ENCODE data around the gene VIM.
"Not testable (repeated sequence)": the region's sequence is repeated elsewhere in the genome, so short reads cannot be mapped to it uniquely, and the experiment has no call there.

VIM gene

GRCh38 chr10:17232276-17232960 is 4.4 kb downstream of the VIM start:
- no peak for DNase-seq (ENCODE audit: low spot score)

DNA sequence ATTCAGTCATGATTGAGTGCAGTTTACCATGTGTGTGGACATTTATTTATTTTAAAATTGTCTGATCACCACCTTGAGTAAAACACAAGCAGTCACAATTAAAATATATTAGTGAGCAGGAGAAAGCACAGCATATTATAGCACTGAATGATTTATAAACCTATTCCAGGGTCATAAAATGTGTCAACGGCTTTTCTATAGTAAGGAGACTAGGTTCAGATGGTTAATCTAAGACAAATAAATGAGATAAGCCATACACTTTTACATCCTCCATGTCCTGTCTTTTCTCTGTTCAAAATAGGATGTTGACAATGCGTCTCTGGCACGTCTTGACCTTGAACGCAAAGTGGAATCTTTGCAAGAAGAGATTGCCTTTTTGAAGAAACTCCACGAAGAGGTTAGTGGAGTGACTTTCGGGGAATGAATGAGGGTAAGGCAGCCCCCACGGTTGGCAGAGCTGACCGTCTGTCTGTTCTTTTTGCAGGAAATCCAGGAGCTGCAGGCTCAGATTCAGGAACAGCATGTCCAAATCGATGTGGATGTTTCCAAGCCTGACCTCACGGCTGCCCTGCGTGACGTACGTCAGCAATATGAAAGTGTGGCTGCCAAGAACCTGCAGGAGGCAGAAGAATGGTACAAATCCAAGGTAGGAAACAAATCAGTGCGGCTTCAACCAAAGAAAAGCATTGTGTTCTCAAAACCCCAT is 5.4 kb downstream of the VIM start:
- DNase-seq (ENCODE audit: low spot score) = no peak

- DNase-seq (ENCODE audit: low spot score) = no peak
Observed at GRCh38 chr10:17234431-17234945, 6.4 kb downstream of the VIM start.

DNA sequence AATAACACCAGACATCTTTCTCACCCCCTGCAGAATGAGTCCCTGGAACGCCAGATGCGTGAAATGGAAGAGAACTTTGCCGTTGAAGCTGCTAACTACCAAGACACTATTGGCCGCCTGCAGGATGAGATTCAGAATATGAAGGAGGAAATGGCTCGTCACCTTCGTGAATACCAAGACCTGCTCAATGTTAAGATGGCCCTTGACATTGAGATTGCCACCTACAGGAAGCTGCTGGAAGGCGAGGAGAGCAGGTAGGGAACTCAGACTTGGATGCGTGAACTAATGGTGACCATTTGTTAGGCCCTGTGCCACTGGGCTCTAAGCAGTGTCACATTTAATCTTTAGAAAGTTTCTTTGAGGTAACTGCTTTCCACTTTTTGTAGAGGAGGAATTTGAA is 7.1 kb downstream of the VIM start:
- DNase-seq (ENCODE audit: low spot score) = no peak

DNA sequence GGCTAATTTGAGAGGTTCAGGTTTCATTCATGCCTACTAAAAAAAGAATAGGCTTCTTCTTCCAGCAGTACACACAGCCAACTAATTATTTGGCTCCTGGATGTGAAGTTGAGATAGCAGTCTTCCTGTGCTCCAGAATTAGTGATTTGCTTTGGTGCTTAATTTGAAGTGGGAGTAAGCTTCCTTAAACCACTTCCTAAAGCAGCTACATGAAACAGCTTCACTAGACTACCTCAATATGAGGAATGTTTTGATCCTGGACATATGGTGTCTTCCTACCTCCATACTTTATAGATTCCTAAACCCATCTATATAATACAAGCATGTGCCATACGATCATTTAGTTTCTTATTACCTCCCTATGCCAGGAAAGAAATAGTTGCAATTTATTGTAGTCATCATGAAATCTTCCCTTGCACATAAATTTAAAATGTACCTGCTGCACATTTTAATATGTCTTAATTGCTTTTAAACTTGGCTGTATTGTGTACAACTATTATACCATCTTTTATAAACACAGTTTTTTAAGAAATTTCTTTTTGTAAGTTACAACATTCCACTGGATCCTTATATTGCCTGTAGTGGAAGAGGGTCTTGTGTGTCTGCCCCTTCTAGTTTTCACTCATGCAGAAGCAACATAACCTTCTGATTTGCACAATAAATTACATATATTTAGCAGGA is 8.6 kb downstream of the VIM start:
- no peak for DNase-seq (ENCODE audit: low spot score)

DNA sequence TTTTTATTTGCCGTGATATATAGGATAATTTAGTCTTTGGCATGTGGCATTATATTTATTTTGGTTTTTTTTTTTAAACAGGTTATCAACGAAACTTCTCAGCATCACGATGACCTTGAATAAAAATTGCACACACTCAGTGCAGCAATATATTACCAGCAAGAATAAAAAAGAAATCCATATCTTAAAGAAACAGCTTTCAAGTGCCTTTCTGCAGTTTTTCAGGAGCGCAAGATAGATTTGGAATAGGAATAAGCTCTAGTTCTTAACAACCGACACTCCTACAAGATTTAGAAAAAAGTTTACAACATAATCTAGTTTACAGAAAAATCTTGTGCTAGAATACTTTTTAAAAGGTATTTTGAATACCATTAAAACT is 9.1 kb downstream of the VIM start:
- no peak for DNase-seq (ENCODE audit: low spot score)

DNA sequence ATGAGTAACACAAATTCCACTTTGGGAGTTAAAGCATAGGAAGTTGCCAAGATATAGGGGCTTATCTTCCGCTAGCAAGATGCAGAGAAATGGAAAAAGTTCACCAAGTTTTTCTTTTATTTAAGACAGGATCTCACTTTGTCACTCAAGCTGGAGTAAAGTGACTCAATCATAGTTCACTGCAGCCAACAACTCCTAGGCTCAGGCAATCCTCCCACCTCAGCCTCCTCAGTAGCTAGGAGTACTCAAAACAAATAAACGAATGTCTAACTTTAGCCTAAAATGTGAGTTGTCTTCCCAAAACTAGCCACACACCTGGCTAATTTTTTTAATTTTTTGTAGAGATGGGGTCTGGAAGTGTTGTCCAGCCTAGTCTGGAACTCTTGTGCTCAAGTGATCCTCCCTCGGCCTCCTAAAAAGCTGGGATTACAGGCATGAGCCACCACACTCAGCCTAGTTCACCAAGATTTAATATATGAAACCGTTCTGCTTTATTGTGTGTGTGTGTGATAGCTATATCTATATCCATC is 9.9 kb downstream of the VIM start:
- DNase-seq (ENCODE audit: low spot score) = no peak

DNA sequence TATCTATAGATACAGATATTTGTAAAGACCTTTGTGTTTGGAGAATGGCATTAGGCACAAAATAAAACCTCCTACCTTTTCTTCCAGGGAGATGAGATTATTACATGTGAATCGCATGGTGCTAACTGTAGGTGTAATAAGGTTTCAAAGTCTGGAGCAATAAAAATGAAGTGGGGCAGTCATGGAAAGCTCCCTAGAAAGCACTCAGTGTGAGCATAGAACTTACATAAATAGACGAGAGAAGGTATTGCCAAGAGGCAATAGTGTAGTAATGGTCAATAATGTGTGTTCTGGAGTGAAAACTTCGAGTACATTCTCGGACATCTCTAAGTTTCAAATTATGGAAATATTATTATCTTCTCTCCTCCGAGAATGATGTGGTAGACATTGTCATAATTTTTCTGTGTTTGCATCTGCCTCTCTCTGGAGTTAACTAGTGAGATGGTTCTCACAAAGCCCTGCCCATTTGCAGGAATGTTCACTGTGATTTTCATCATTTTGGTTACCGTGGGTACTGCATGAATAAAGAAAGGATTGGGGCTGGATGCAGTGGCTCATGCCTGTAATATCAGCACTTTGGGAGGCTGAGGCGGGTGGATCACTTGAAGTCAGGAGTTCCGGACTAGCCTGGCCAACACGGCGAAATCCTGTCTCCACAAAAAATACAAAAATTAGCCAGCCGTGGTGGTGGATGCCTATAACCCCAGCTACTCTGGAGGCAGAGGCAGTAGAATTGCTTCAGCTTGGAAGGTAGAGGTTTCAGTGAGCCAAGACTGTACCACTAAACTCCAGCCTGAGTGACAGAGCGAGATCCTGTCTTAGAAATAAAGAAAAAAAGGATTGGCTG is 10.6 kb downstream of the VIM start:
- DNase-seq (ENCODE audit: low spot score) = no peak

GRCh38 chr10:17239345-17240085 is 11.5 kb downstream of the VIM start:
- no peak for DNase-seq (ENCODE audit: low spot score)

GRCh38 chr10:17240096-17240495 is 12.1 kb downstream of the VIM start:
- DNase-seq (ENCODE audit: low spot score) = no peak

- DNase-seq (ENCODE audit: low spot score) = no peak
Observed at GRCh38 chr10:17240616-17241015, 12.6 kb downstream of the VIM start.

- DNase-seq (ENCODE audit: low spot score) = no peak
Observed at GRCh38 chr10:17241611-17242333, 13.7 kb downstream of the VIM start.

- DNase-seq (ENCODE audit: low spot score) = no peak
Observed at GRCh38 chr10:17244700-17245365, 16.8 kb downstream of the VIM start.

DNA sequence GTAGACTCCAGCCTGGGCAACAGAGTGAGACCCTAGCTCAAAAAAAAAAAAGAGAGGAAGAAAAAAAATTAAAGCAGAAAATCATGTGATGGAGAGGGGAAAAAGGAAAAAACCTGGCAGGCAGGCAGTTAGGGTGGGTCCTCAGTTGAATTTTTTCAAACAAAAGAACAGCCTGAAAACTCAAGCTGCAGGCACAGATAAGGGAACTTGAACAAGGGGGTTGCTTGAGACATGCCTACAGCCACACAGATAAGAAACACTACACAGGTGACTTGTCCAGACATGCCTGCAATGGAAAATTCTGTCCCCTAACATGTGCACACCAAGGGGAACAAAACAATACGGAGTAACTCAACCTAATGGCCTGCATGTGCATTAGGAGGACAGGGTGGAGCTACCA is 19.2 kb downstream of the VIM start:
- no peak for DNase-seq (ENCODE audit: low spot score)

DNA sequence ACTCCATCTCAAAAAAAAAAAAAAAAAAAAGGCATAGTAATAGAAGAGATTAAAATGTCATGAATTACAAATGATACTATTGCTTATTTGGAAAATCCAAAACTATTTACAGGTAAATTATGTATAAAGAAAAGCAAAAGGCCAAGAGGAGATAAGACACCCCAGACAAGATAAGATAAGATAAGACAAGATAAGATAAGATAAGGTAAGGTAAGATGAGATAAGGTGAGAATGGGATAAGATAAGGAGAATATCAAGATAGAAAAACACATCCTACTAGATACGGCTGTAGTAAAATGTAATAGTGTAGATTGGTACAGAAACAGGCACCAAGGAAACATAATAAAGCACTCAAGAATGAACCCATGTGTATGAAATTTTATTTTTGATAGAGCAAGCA is 20.9 kb downstream of the VIM start:
- no peak for DNase-seq (ENCODE audit: low spot score)

GRCh38 chr10:17249820-17250219 is 21.8 kb downstream of the VIM start:
- DNase-seq (ENCODE audit: low spot score) = no peak

DNA sequence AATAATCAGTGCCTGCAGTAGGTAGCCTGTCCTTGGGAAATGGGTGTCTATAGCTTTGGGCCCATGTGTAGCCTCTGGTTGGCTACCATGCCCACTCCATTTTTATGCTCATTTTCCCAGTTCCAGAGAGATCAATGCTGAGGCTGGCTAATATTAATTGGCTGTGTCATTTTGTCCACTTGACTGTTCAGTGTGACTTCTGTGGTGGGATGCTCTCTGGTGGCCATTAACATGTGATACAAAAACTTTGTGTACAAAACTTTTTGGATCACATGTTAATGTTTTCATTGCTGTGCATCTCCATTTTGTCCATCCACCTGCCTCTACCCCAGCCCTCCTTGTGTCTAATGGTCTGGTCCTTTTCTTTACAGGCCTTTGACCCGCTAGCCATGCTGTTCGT is 22.7 kb downstream of the VIM start:
- no peak for DNase-seq (ENCODE audit: low spot score)

GRCh38 chr10:17254543-17255050 is 26.6 kb downstream of the VIM start:
- DNase-seq (ENCODE audit: low spot score) = not testable (repeated sequence)

- no peak for DNase-seq (ENCODE audit: low spot score)
Observed at GRCh38 chr10:17255512-17255911, 27.5 kb downstream of the VIM start.

DNA sequence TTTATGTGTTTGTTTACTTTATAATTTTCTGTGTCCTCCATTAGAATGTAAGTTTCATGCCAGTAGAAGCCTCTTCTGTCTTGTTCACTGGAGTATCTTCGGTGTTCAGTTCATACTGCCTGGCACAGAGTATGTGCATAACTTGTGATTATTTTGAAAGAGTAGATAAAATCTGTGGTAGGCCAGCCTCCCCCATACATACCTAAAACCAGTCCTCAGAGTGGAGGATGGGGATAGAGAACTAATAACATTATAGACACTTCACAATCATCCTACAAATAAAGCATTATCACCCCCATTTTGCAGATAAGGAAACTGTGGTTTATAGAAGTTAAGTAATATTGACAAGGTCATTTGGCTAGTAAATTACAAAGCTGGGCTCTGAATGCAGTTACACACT is 28.0 kb downstream of the VIM start:
- no peak for DNase-seq (ENCODE audit: low spot score)

All from hematopoietic multipotent progenitor cell treated with erythropoietin and hydrocortisone succinate and interleukin-3 and kit ligand, for 17 days (in vitro differentiated cells).